ENCODE measurements around the gene GNGT1. TPM values are rescaled to one million over a fixed set of nuclear protein-coding genes. Genes with fewer than 3 reads are reported as not detected.

GNGT1 gene
- polyA plus RNA-seq, 1 donor from 2014 or later = not detected

DNA sequence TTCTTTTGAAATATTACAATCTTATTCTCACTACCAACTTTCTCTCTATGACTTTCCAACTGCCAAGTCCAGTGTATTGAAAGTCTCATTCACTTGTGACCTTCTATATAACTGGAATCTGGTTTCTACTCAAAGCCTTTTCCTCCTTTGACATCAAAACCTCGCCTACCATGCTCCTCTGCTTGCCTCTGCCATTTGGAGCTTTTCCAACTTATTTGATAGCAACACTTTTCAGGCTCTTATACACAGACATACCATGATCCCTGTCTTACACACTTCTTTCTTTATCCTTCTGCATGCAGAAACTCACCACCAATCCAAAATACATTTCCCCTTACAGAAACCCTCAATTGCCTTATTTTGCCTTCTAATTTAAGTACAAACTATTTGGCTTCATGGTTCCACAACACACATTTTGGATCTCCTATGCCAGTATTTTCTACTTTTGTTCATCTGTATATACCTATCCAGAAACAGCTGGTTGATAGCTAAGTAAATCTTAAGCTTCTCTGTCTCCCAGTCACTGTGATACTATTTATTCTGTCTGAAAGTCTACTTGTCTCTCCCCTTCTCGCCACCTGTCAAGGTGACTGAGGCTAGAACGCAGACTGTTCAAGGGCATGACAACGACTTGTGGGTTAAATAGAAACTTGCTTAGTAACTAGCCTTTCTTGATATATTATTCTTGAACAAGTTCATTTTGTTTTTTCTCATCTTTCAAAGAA, 37.6 kb downstream of the GNGT1 start:
- Histone ChIP-seq H3K9me3 (ENCODE audit: low read length) (no peaks in the 10 kb centered on the region), H3K27me3 (ENCODE audit: insufficient read depth, low read depth, low read length) (no peaks in the 10 kb centered on the region), H2AFZ (ENCODE audit: low read depth, low read length) (no peak overlapping the region), H3K27ac (ENCODE audit: low read length) (no peak overlapping the region), H3F3A (ENCODE audit: insufficient read depth, low read length, poor library complexity, severe bottlenecking) (no peaks in the 10 kb centered on the region), H4K20me1 (ENCODE audit: insufficient read depth) (no peaks in the 10 kb centered on the region), H3K4me2 (ENCODE audit: low read length) (no peak overlapping the region), H3K4me3 (ENCODE audit: low read length) (no peak overlapping the region), H3K9ac (ENCODE audit: low read length) (no peak overlapping the region), H3K9me2 (ENCODE audit: insufficient read depth, low read length) (no peaks in the 10 kb centered on the region), H3K36me3 (ENCODE audit: insufficient read depth, low read length) (no peaks in the 10 kb centered on the region), H3K79me2 (replicated peaks; ENCODE audit: insufficient read depth, low read length) (no peaks in the 10 kb centered on the region)
- TF ChIP-seq EZH2 (IDR thresholded peaks at IDR 0.05; ENCODE audit: borderline replicate concordance, insufficient read depth, low read length, poor library complexity, severe bottlenecking) (no peak), RAD21 (conservative IDR thresholded peaks at IDR 0.05) (no peak), TAF1 (IDR thresholded peaks at IDR 0.05; ENCODE audit: low read depth) (no peak), EP300 (conservative IDR thresholded peaks at IDR 0.05; ENCODE audit: poor library complexity, severe bottlenecking) (no peak)
- TF ChIP-seq, protein P1, sequence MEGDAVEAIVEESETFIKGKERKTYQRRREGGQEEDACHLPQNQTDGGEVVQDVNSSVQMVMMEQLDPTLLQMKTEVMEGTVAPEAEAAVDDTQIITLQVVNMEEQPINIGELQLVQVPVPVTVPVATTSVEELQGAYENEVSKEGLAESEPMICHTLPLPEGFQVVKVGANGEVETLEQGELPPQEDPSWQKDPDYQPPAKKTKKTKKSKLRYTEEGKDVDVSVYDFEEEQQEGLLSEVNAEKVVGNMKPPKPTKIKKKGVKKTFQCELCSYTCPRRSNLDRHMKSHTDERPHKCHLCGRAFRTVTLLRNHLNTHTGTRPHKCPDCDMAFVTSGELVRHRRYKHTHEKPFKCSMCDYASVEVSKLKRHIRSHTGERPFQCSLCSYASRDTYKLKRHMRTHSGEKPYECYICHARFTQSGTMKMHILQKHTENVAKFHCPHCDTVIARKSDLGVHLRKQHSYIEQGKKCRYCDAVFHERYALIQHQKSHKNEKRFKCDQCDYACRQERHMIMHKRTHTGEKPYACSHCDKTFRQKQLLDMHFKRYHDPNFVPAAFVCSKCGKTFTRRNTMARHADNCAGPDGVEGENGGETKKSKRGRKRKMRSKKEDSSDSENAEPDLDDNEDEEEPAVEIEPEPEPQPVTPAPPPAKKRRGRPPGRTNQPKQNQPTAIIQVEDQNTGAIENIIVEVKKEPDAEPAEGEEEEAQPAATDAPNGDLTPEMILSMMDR (IDR thresholded peaks at IDR 0.05; ENCODE audit: poor library complexity, severe bottlenecking) = no peak

GRCh38 chr7:93944673-93945072, 38.3 kb downstream of the GNGT1 start:
- TF ChIP-seq SMC3 (conservative IDR thresholded peaks at IDR 0.05; ENCODE audit: poor library complexity) (no peak), MXI1 (conservative IDR thresholded peaks at IDR 0.05; ENCODE audit: poor library complexity, severe bottlenecking) (no peak), REST (IDR thresholded peaks at IDR 0.05; ENCODE audit: borderline replicate concordance) (no peak)
- H3K27ac ChIP-seq (ENCODE audit: low read length) = no peak overlapping the region

More at GRCh38 chr7:93944673-93945072, 38.3 kb downstream of the GNGT1 start:
- no peak overlapping the region for H3K4me3 ChIP-seq (ENCODE audit: low read length)
- no peak overlapping the region for H2AFZ ChIP-seq (ENCODE audit: low read depth, low read length)
- no peaks in the 10 kb centered on the region for H4K20me1 ChIP-seq (ENCODE audit: insufficient read depth)
- no peaks in the 10 kb centered on the region for H3K79me2 ChIP-seq (replicated peaks; ENCODE audit: insufficient read depth, low read length)
- H3K9me2 ChIP-seq (ENCODE audit: insufficient read depth, low read length) = no peaks in the 10 kb centered on the region
- no peaks in the 10 kb centered on the region for H3K27me3 ChIP-seq (ENCODE audit: insufficient read depth, low read depth, low read length)
- H3K9me3 ChIP-seq (ENCODE audit: low read length) = no peaks in the 10 kb centered on the region
- no peak overlapping the region for H3K4me2 ChIP-seq (ENCODE audit: low read length)
- H3F3A ChIP-seq (ENCODE audit: insufficient read depth, low read length, poor library complexity, severe bottlenecking) = no peaks in the 10 kb centered on the region
- H3K9ac ChIP-seq (ENCODE audit: low read length) = no peak overlapping the region
- no peaks in the 10 kb centered on the region for H3K36me3 ChIP-seq (ENCODE audit: insufficient read depth, low read length)
